Gastrocnemius medialis (tissue), 4 donors: ENCODE measurements around the gene EIF3I. TPM values are rescaled to one million over a fixed set of nuclear protein-coding genes. Genes with fewer than 3 reads are reported as not detected.

Source experiments
- ATAC-seq, 2 donors: fragments of 150-250 bp; one replicate each; pipeline ENCODE4 v1.9.1; 2016
- DNase-seq, 2 donors: peaks; one replicate each; pipeline ENCODE4 v3.0.0-alpha.2; 2019
- H3K27ac ChIP-seq, 4 donors: fragments of 200-600 bp; sonication (generic); 1 replicate in 1 of 4; 2 replicates in 3 of 4; pipeline ENCODE4 v1.5.1; 2016 to 2018; ENCODE audit warnings: mild to moderate bottlenecking in 2 of 4, moderate library complexity in 1 of 4
- H3K27me3 ChIP-seq, 3 donors: fragments of 200-600 bp; sonication (generic) in 2 of 3; 1 replicate in 1 of 3; 2 replicates in 2 of 3; pipeline versions ENCODE4 v1.5.1 to v1.6.0; 2016 to 2019; ENCODE audit warnings: mild to moderate bottlenecking in 1 of 3, moderate library complexity in 1 of 3
- H3K36me3 ChIP-seq, 2 donors: fragments of 200-600 bp; sonication (generic) in 1 of 2; one replicate each; pipeline ENCODE4 v1.5.1; 2017 to 2018
- H3K4me1 ChIP-seq, 2 donors: fragments of 200-600 bp; sonication (generic) in 1 of 2; one replicate each; pipeline ENCODE4 v1.5.1; 2016 to 2017; ENCODE audit warnings: mild to moderate bottlenecking in 2 of 2
- H3K4me3 ChIP-seq, 4 donors: fragments of 200-600 bp; sonication (generic) in 3 of 4; 1 replicate in 1 of 4; 2 replicates in 3 of 4; pipeline ENCODE4 v1.5.1; 2016 to 2019; ENCODE audit warnings: mild to moderate bottlenecking in 2 of 4
- H3K9me3 ChIP-seq, 3 donors: fragments of 200-600 bp; sonication (generic) in 2 of 3; 1 replicate in 1 of 3; 2 replicates in 2 of 3; pipeline ENCODE4 v1.5.1; 2016 to 2019
- CTCF ChIP-seq, 5 experiments: fragments of 450-650 bp in 3 of 5; fragments of 200-600 bp in 2 of 5; sonication (generic) in 2 of 5; IDR thresholded peaks in 4 of 5; conservative IDR thresholded peaks in 1 of 5; 1 replicate in 4 of 5; 2 replicates in 1 of 5; pipeline ENCODE4 v1.5.1; 2016 to 2019; ENCODE audit warnings: antibody characterized with exemption in 5 of 5, mild to moderate bottlenecking in 3 of 5, moderate library complexity in 3 of 5
- POLR2A ChIP-seq, 2 donors: fragments of 450-650 bp; IDR thresholded peaks; one replicate each; pipeline ENCODE4 v1.6.1; 2017; ENCODE audit warnings: antibody characterized with exemption in 2 of 2, mild to moderate bottlenecking in 2 of 2, moderate library complexity in 2 of 2
- in situ Hi-C, 4 donors: fragments of 200-750 bp; cut with MboI; loops; one replicate each; pipeline versions ENCODE4 v1.15.0 to v1.8.0; 2017; ENCODE audit warnings: low sequenced_read_pairs in 4 of 4
- intact Hi-C: fragments of 100-400 bp; cut with DNase I; formaldehyde crosslinking; loops from one replicate; pipeline ENCODE4 v1.15.1; 2023; ENCODE audit warnings: low total_unique reads
- total RNA-seq, 4 donors: library from RNA; depleted of rRNA; stranded (reverse); fragments of >200 nt; gene quantifications; one replicate each; pipeline versions ENCODE4 v1.1.0 to v1.2.3, GENCODE V29; 2016

Gene EIF3I
- total RNA-seq, 4 donors from 2014 or later: 211 to 294 (median 245) TPM

GRCh38 chr1:32215629-32216480, 6.4 kb upstream of the EIF3I start:
- no peaks in the 10 kb centered on the region for H3K27me3 ChIP-seq
- TF ChIP-seq POLR2A (IDR thresholded peaks at IDR 0.05) (no peak), CTCF (IDR thresholded peaks at IDR 0.05 in 4 of 5, conservative IDR thresholded peaks at IDR 0.05 in 1 of 5) (peak; percentile 50 to 73 (median 67))
- peak overlapping the region in 1 of 4 donors; percentile 11 for H3K27ac ChIP-seq
- no peaks in the 10 kb centered on the region for H3K9me3 ChIP-seq
- peaks cover 0 to 3% of the 10 kb centered on the region in 2 donors for H3K4me1 ChIP-seq
- in situ Hi-C loops: no loop called here
- H3K36me3 ChIP-seq: peaks cover 0 to 29% of the 10 kb centered on the region in 2 donors
- DNase-seq (peak in 1 of 2 donors; percentile 35), ATAC-seq (peak; percentile 77 to 84)
- intact Hi-C loops: loop anchor here (2.0 kb wide), 1 partner anchor 101 kb away; no protein-coding TSS in a partner anchor
- no peak overlapping the region for H3K4me3 ChIP-seq

DNA sequence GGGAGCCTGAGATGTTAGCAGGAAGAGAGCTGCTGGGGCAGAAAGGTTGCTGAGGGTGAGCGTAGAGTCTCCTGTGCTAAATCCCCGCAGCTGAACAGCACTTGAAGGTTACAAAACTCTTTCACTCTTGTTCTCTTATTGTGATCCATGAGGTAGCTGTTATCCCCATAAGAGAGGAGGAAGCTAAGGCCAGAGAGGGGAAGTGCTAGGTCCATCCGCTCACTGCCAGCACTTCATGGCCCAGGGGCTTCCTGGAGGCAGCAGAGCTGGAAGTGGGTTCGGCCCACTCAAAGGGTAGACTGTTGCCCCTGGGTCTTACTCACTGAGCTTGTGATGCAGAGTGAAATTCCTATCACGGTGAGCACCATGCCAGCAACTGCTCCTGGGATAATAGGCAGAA, 5.6 kb upstream of the EIF3I start:
- Histone ChIP-seq H3K27me3 (no peaks in the 10 kb centered on the region), H3K27ac (no peak overlapping the region), H3K36me3 (peaks cover 0 to 29% of the 10 kb centered on the region in 2 donors), H3K4me3 (no peak overlapping the region), H3K9me3 (no peaks in the 10 kb centered on the region), H3K4me1 (peaks cover 4 to 10% of the 10 kb centered on the region in 2 donors)
- intact Hi-C loops: no loop called here
- DNase-seq: no peak
- no peak for ATAC-seq
- no peak for TF ChIP-seq POLR2A (IDR thresholded peaks at IDR 0.05)
- in situ Hi-C loops: no loop called here

DNA sequence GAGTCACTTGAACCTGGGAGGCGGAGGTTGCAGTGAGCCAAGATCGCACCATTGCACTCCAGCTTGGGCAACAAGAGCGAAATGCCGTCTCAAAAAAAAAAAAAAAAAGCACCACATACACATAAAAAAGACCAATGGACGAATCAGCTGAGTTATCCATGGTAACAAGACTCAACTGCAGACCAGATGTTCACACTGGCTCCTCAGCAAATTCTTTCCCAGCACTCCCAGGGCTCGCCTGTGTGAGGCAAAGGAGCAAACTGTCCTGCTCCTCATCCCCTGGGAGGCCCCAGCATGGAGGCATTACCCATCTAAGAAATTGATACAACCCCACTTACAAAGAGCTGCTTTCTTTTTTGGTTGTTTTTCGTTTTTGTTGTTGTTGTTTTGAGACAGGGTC, 3.2 kb upstream of the EIF3I start:
- no peak for TF ChIP-seq POLR2A (IDR thresholded peaks at IDR 0.05)
- TF ChIP-seq CTCF (IDR thresholded peaks at IDR 0.05 in 4 of 5, conservative IDR thresholded peaks at IDR 0.05 in 1 of 5): no peak
- intact Hi-C loops (no loop called here), in situ Hi-C loops (no loop called here)
- no peak overlapping the region for H3K4me3 ChIP-seq
- H3K4me1 ChIP-seq: peaks cover 18 to 23% of the 10 kb centered on the region in 2 donors
- DNase-seq: no peak
- H3K9me3 ChIP-seq: no peaks in the 10 kb centered on the region
- no peak for ATAC-seq
- peaks cover 0 to 35% of the 10 kb centered on the region in 2 donors for H3K36me3 ChIP-seq
- H3K27me3 ChIP-seq: no peaks in the 10 kb centered on the region
- no peak overlapping the region for H3K27ac ChIP-seq

GRCh38 chr1:32220746-32221580, 1.2 kb upstream of the EIF3I start:
- no peak for DNase-seq
- TF ChIP-seq CTCF (IDR thresholded peaks at IDR 0.05 in 4 of 5, conservative IDR thresholded peaks at IDR 0.05 in 1 of 5): no peak
- no peak for TF ChIP-seq POLR2A (IDR thresholded peaks at IDR 0.05)
- in situ Hi-C loops: no loop called here
- Histone ChIP-seq H3K4me1 (peaks cover 23 to 28% of the 10 kb centered on the region in 2 donors), H3K27me3 (no peaks in the 10 kb centered on the region), H3K9me3 (no peaks in the 10 kb centered on the region), H3K36me3 (peaks cover 0 to 39% of the 10 kb centered on the region in 2 donors), H3K4me3 (peak overlapping the region; percentile 71 to 99 (median 84)), H3K27ac (peak overlapping the region in 3 of 4 donors; percentile 87 to 91 (median 90))
- no peak for ATAC-seq
- intact Hi-C loops: loop anchor here (10.0 kb wide), 1 partner anchor 116 kb away; the partner anchor contains the start of gene KPNA6
